ENCODE results near the gene ATG13. TPM values are rescaled to one million over a fixed set of nuclear protein-coding genes. Genes with fewer than 3 reads are reported as not detected.
"Not testable (repeated sequence)": the region's sequence is repeated elsewhere in the genome, so short reads cannot be mapped to it uniquely, and the experiment has no call there.

Gene ATG13
- total RNA-seq, 1 donor from 2014 or later: 42.1 TPM

DNA sequence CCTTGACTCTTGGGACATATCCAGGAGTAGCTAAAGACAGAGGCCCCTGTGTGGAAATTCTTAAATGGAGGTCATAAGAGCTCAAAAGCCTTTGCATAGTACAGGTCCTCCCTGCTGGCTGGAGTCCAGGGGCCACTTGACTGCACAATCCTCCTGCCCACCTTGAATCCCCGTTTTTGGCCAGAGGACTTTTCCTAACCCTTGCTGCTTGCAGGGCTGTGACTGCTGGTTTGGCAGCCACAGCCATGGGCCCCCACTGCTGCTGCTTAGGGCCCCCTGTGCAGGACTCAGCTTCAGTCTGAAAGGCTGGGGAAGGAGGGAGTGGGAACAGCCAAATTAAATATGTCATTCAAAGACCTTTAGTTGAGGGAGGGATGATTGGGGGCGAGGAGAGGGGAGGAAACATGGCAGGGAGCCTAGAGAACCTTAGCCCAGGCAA lies 49.7 kb downstream of the ATG13 start:
- intact Hi-C loops (cut with micrococcal nuclease): no loop called here

DNA sequence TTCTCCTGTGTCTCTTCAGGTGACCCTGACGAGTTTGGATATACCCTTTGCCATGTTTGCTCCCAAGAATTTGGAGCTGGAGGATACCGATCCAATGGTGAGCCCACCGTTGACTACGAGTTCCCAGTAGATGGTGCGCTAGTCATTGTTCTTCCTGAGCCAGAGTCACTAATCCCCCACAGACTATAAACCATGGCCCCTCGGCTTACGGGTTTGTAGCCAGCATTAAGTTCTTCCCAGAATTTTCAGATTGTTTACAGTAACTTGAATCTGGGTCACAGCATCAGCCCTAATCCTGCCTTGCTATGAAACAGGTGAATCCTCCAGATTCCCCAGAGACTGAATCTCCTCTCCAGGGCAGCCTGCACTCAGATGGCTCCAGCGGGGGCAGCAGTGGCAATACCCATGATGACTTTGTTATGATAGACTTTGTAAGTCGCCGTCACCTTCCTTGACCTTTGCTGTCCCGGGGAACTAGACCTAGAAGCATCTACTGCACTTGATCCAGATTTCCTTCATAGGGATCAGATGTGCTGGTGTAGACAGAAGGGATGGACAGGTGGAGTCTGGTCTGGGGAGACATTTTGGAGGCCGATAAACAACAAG lies 51.2 kb downstream of the ATG13 start:
- Histone ChIP-seq H3K27ac (replicated peaks) (peak overlapping the region; percentile 88), H3K4me3 (no peak overlapping the region), H3K4me1 (peaks cover 81% of the 10 kb centered on the region), H3K9me3 (replicated peaks) (no peaks in the 10 kb centered on the region), H3K27me3 (ENCODE audit: low read depth) (no peaks in the 10 kb centered on the region), H3K36me3 (peaks cover 90% of the 10 kb centered on the region)
- intact Hi-C loops (cut with micrococcal nuclease): no loop called here
- TF ChIP-seq, protein P1, sequence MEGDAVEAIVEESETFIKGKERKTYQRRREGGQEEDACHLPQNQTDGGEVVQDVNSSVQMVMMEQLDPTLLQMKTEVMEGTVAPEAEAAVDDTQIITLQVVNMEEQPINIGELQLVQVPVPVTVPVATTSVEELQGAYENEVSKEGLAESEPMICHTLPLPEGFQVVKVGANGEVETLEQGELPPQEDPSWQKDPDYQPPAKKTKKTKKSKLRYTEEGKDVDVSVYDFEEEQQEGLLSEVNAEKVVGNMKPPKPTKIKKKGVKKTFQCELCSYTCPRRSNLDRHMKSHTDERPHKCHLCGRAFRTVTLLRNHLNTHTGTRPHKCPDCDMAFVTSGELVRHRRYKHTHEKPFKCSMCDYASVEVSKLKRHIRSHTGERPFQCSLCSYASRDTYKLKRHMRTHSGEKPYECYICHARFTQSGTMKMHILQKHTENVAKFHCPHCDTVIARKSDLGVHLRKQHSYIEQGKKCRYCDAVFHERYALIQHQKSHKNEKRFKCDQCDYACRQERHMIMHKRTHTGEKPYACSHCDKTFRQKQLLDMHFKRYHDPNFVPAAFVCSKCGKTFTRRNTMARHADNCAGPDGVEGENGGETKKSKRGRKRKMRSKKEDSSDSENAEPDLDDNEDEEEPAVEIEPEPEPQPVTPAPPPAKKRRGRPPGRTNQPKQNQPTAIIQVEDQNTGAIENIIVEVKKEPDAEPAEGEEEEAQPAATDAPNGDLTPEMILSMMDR (IDR thresholded peaks at IDR 0.05; ENCODE audit: borderline replicate concordance): no peak
- DNase-seq: no peak

More for the DNA sequence above, 49.7 kb downstream of the ATG13 start:
- H3K27me3 ChIP-seq (ENCODE audit: low read depth): no peaks in the 10 kb centered on the region
- H3K9me3 ChIP-seq (replicated peaks): no peaks in the 10 kb centered on the region
- no peak for DNase-seq
- peak overlapping the region; percentile 88 for H3K27ac ChIP-seq (replicated peaks)
- TF ChIP-seq, protein P1 (IDR thresholded peaks at IDR 0.05; ENCODE audit: borderline replicate concordance): no peak
- peaks cover 90% of the 10 kb centered on the region for H3K36me3 ChIP-seq
- no peak overlapping the region for H3K4me3 ChIP-seq
- H3K4me1 ChIP-seq: peaks cover 73% of the 10 kb centered on the region

DNA sequence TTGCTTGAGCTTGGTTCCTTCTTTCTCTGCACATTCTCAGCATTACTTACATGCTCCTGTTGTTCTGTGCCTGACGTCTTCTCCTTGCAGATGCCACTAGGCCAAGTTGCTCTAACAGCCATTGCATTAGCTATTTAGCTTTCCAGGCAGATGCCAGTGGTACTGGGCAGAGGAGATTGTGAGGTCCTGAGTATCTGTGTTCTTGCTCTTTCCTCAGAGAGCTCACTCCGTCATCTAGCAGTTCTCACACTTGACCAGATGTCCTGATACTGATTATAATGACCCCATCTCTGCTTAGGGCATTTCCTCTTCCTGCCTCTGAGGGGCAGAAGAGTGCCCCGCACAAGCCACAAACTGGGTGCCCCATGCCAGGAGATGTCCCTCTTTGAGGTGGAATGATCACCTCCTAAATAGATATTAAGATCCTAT lies 52.4 kb downstream of the ATG13 start:
- TF ChIP-seq, protein P1 (IDR thresholded peaks at IDR 0.05; ENCODE audit: borderline replicate concordance): peak; percentile 48

DNA sequence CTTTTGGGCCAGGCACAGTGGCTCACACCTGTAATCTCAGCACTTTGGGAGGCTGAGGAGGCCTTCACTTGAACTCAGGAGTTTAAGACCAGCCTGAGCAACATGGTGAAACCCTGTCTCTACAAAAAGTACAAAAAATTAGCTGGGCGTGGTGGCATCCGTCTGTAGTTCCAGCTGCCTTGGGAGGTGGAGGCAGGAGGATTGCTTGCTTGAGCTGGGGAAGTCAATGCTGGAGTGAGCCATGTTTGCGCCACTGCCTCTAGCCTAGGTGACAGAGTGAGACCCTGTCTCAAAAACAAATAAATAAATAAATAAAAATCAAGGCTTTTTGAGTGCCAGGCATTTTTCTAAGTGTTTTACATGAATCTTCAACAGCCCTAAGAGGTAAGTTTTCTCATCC lies 53.2 kb downstream of the ATG13 start:
- intact Hi-C loops (cut with micrococcal nuclease); H3K27me3 ChIP-seq (ENCODE audit: low read depth); H3K9me3 ChIP-seq (replicated peaks); H3K4me3 ChIP-seq; DNase-seq: not testable (repeated sequence)
- H3K4me1 ChIP-seq: peaks cover 81% of the 10 kb centered on the region
- peak overlapping the region; percentile 88 for H3K27ac ChIP-seq (replicated peaks)
- peaks cover 75% of the 10 kb centered on the region for H3K36me3 ChIP-seq

More for the DNA sequence above, 52.4 kb downstream of the ATG13 start:
- Histone ChIP-seq H3K4me1 (peaks cover 81% of the 10 kb centered on the region), H3K36me3 (peaks cover 83% of the 10 kb centered on the region), H3K4me3 (no peak overlapping the region), H3K27me3 (ENCODE audit: low read depth) (no peaks in the 10 kb centered on the region), H3K9me3 (replicated peaks) (no peaks in the 10 kb centered on the region), H3K27ac (replicated peaks) (peak overlapping the region; percentile 88)
- intact Hi-C loops (cut with micrococcal nuclease): no loop called here
- no peak for DNase-seq

DNA sequence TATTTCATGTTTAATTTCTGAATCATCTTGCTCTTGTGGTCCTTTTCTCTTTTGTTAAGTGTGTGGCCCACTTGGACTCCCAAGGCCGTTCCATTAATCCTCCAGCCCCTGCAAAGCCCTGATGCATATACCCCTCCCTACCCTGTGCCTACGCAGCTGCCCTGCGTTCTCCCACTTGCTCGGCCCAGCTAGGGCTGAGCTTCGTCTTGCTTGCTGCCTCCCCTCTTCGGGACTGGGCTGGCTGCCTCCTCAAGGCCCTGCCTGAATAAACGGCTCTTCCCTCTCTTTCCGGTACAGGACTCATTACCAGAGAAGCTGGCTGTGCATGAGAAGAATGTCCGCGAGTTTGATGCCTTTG lies 54.6 kb downstream of the ATG13 start:
- peaks cover 82% of the 10 kb centered on the region for H3K4me1 ChIP-seq
- no peak overlapping the region for H3K4me3 ChIP-seq
- H3K27ac ChIP-seq (replicated peaks): peak overlapping the region; percentile 88
- H3K9me3 ChIP-seq (replicated peaks): no peaks in the 10 kb centered on the region
- no peak for DNase-seq
- peaks cover 76% of the 10 kb centered on the region for H3K36me3 ChIP-seq
- no peaks in the 10 kb centered on the region for H3K27me3 ChIP-seq (ENCODE audit: low read depth)
- intact Hi-C loops (cut with micrococcal nuclease): no loop called here
- TF ChIP-seq, protein P1 (IDR thresholded peaks at IDR 0.05; ENCODE audit: borderline replicate concordance): no peak

DNA sequence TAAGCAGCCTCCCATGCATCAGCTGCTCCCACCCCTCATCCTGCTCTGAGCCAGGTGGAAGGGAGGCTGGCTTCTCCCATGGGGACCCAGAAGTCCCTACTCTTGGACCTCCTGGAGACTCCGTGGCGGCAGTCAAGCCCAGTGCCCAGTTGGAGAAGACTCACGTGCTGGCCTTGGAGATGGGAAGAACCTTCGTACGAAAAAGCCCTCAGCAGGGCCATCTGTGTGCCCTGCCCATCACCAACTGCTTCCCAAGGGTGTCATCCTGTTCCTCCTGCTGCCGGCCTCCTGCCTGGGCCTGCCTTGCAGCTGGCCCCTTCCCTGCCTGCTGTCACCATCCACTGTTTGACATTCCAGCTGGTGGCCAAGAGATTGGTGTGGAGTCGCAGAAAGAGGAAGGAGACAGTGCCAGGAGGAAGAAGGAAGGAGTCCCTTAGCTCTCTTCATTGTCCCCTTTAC lies 55.1 kb downstream of the ATG13 start:
- TF ChIP-seq, protein P1 (IDR thresholded peaks at IDR 0.05; ENCODE audit: borderline replicate concordance): no peak

More for the DNA sequence above, 55.1 kb downstream of the ATG13 start:
- no peaks in the 10 kb centered on the region for H3K27me3 ChIP-seq (ENCODE audit: low read depth)
- intact Hi-C loops (cut with micrococcal nuclease): no loop called here
- DNase-seq: peak; percentile 12
- H3K4me3 ChIP-seq: no peak overlapping the region
- H3K36me3 ChIP-seq: peaks cover 81% of the 10 kb centered on the region
- H3K9me3 ChIP-seq (replicated peaks): no peaks in the 10 kb centered on the region
- peaks cover 82% of the 10 kb centered on the region for H3K4me1 ChIP-seq
- peak overlapping the region; percentile 88 for H3K27ac ChIP-seq (replicated peaks)
